ENCODE results near the gene SPG7. TPM values are rescaled to one million over a fixed set of nuclear protein-coding genes. Genes with fewer than 3 reads are reported as not detected.

Gene SPG7
- total RNA-seq, 1 experiment from 2014 or later = 160 TPM

GRCh38 chr16:89512453-89512852, 4.2 kb downstream of the SPG7 start:
- CTCF ChIA-PET = no interaction called here
- peaks cover 12% of the 10 kb centered on the region for H3K4me1 ChIP-seq (replicated peaks; ENCODE audit: insufficient read depth)
- peaks cover 13% of the 10 kb centered on the region for H4K20me1 ChIP-seq (ENCODE audit: insufficient read depth)
- no peak for DNase-seq
- H2AFZ ChIP-seq = no peak overlapping the region
- no peak for TF ChIP-seq EZH2 (IDR thresholded peaks at IDR 0.05; ENCODE audit: low read depth)
- TF ChIP-seq CTCF (conservative IDR thresholded peaks at IDR 0.05) = no peak
- no peaks in the 10 kb centered on the region for H3K27me3 ChIP-seq (ENCODE audit: insufficient read depth, low read depth)
- no peaks in the 10 kb centered on the region for H3K9me2 ChIP-seq (ENCODE audit: insufficient read depth)
- peaks cover 12% of the 10 kb centered on the region; the same call in 1 of the 2 replicates for H3F3A ChIP-seq (ENCODE audit: insufficient read depth, low read depth)
- intact Hi-C loops (cut with micrococcal nuclease; ENCODE audit: unreplicated experiment) = no loop called here
- H3K4me3 ChIP-seq = no peak overlapping the region
- H3K36me3 ChIP-seq (ENCODE audit: low read depth) = peaks cover 11% of the 10 kb centered on the region
- no TSS peak for BruUV-seq (replicated peaks)
- no peak overlapping the region for H3K4me2 ChIP-seq
- no peaks in the 10 kb centered on the region for H3K9me3 ChIP-seq (ENCODE audit: insufficient read depth, low read depth)
- POLR2A ChIA-PET (ENCODE audit: unreplicated experiment) = no interaction called here
- no peak overlapping the region for H3K27ac ChIP-seq
- H3K79me2 ChIP-seq (ENCODE audit: low read depth) = peaks cover 47% of the 10 kb centered on the region

DNA sequence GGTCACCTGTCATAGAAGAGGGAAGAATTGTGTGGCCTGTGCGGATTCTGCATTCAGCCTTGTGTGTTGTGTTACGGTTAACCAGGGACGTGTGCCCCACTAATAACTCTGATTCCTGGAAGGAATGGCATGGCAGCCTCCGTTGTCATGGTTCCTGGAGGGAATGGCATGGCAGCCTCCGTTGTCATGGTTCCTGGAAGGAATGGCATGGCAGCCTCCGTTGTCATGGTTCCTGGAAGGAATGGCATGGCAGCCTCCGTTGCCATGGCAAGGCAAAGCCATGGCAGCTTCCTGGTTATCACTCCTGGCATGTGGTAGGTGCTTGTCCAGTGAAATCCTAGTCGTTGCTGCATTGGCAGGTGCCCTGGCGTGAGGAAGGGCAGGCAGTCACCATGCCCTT, 8.9 kb downstream of the SPG7 start:
- Histone ChIP-seq H2AFZ (no peak overlapping the region), H3K27ac (no peak overlapping the region), H3K36me3 (ENCODE audit: low read depth) (peaks cover 14% of the 10 kb centered on the region; the same call in 1 of the 2 replicates), H3K4me3 (no peak overlapping the region), H3K79me2 (ENCODE audit: low read depth) (peaks cover 27% of the 10 kb centered on the region; the same call in 1 of the 2 replicates), H4K20me1 (ENCODE audit: insufficient read depth) (peaks cover 21% of the 10 kb centered on the region), H3K27me3 (ENCODE audit: insufficient read depth, low read depth) (no peaks in the 10 kb centered on the region), H3K4me1 (replicated peaks; ENCODE audit: insufficient read depth) (no peaks in the 10 kb centered on the region), H3K9me2 (ENCODE audit: insufficient read depth) (no peaks in the 10 kb centered on the region), H3K4me2 (no peak overlapping the region), H3F3A (ENCODE audit: insufficient read depth, low read depth) (no peaks in the 10 kb centered on the region), H3K9me3 (ENCODE audit: insufficient read depth, low read depth) (no peaks in the 10 kb centered on the region)
- TF ChIP-seq CTCF (conservative IDR thresholded peaks at IDR 0.05) (no peak), EZH2 (IDR thresholded peaks at IDR 0.05; ENCODE audit: low read depth) (no peak)
- intact Hi-C loops (cut with micrococcal nuclease; ENCODE audit: unreplicated experiment) = no loop called here
- POLR2A ChIA-PET (ENCODE audit: unreplicated experiment) = interaction anchor here (0.8 kb wide), 1 partner anchor 208 kb away, joined by 12 read pairs; no protein-coding TSS in a partner anchor
- no TSS peak for BruUV-seq (replicated peaks)
- CTCF ChIA-PET = no interaction called here
- no peak for DNase-seq

GRCh38 chr16:89519881-89520280, 11.7 kb downstream of the SPG7 start:
- peaks cover 14% of the 10 kb centered on the region; the same call in 1 of the 2 replicates for H3K36me3 ChIP-seq (ENCODE audit: low read depth)
- BruUV-seq (replicated peaks) = no TSS peak
- no peak for TF ChIP-seq EZH2 (IDR thresholded peaks at IDR 0.05; ENCODE audit: low read depth)
- intact Hi-C loops (cut with micrococcal nuclease; ENCODE audit: unreplicated experiment) = no loop called here
- H3K9me2 ChIP-seq (ENCODE audit: insufficient read depth) = no peaks in the 10 kb centered on the region
- no peaks in the 10 kb centered on the region for H3F3A ChIP-seq (ENCODE audit: insufficient read depth, low read depth)
- POLR2A ChIA-PET (ENCODE audit: unreplicated experiment) = no interaction called here
- H3K27ac ChIP-seq = no peak overlapping the region
- DNase-seq = no peak
- no peak overlapping the region for H2AFZ ChIP-seq
- no peaks in the 10 kb centered on the region for H3K9me3 ChIP-seq (ENCODE audit: insufficient read depth, low read depth)
- no peaks in the 10 kb centered on the region for H3K27me3 ChIP-seq (ENCODE audit: insufficient read depth, low read depth)
- CTCF ChIA-PET = no interaction called here
- H4K20me1 ChIP-seq (ENCODE audit: insufficient read depth) = peaks cover 27% of the 10 kb centered on the region
- H3K4me3 ChIP-seq = no peak overlapping the region
- peaks cover 27% of the 10 kb centered on the region; the same call in 1 of the 2 replicates for H3K79me2 ChIP-seq (ENCODE audit: low read depth)
- H3K4me1 ChIP-seq (replicated peaks; ENCODE audit: insufficient read depth) = no peaks in the 10 kb centered on the region
- H3K4me2 ChIP-seq = no peak overlapping the region

DNA sequence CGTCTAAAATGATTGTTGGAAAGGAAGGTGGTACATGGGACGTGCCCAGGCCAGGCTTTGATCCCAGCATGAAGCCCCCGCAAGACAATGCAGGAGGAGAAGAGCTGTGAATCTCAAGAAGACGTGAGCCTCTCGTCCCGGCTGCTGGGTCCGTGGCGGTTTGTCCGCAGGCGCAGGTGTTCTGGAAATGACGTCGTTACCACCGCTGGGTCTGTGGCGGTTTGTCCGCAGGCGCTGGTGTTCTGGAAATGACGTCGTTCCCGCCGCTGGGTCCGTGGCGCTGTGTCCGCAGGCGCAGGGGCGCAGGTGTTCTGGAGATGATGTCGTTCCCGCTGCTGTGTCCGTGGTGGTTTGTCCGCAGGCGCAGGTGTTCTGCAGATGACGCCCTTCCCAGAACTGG, 14.1 kb downstream of the SPG7 start:
- H3K4me1 ChIP-seq (replicated peaks; ENCODE audit: insufficient read depth) = no peaks in the 10 kb centered on the region
- H3K9me3 ChIP-seq (ENCODE audit: insufficient read depth, low read depth) = no peaks in the 10 kb centered on the region
- peaks cover 16% of the 10 kb centered on the region; the same call in 1 of the 2 replicates for H3K36me3 ChIP-seq (ENCODE audit: low read depth)
- TF ChIP-seq EZH2 (IDR thresholded peaks at IDR 0.05; ENCODE audit: low read depth) (no peak), CTCF (conservative IDR thresholded peaks at IDR 0.05) (no peak)
- H3K79me2 ChIP-seq (ENCODE audit: low read depth) = peaks cover 15% of the 10 kb centered on the region; the same call in 1 of the 2 replicates
- H3K4me2 ChIP-seq = no peak overlapping the region
- ChIA-PET POLR2A (ENCODE audit: unreplicated experiment) (no interaction called here), CTCF (interaction anchor here (0.5 kb wide), 1 partner anchor 140 kb away, joined by 3 read pairs; no protein-coding TSS in a partner anchor)
- no peak overlapping the region for H3K27ac ChIP-seq
- H2AFZ ChIP-seq = no peak overlapping the region
- no peaks in the 10 kb centered on the region for H3K27me3 ChIP-seq (ENCODE audit: insufficient read depth, low read depth)
- BruUV-seq (replicated peaks) = no TSS peak
- intact Hi-C loops (cut with micrococcal nuclease; ENCODE audit: unreplicated experiment) = no loop called here
- no peak for DNase-seq
- no peak overlapping the region for H3K4me3 ChIP-seq
- no peaks in the 10 kb centered on the region for H3K9me2 ChIP-seq (ENCODE audit: insufficient read depth)
- H4K20me1 ChIP-seq (ENCODE audit: insufficient read depth) = peaks cover 32% of the 10 kb centered on the region
- no peaks in the 10 kb centered on the region for H3F3A ChIP-seq (ENCODE audit: insufficient read depth, low read depth)

Data from PC-9 (cell line).